ENCODE measurements around the gene PYGO1.

The PYGO1 gene

GRCh38 chr15:55574096-55574495 is 14.0 kb downstream of the PYGO1 start:
- H3K4me3 ChIP-seq (ENCODE audit: extremely low read depth, insufficient read depth, low read length, poor library complexity, severe bottlenecking), result no peak overlapping the region
- H3K4me1 ChIP-seq (ENCODE audit: control insufficient read depth, insufficient read depth, low read length, poor library complexity, severe bottlenecking), result peaks cover 5% of the 10 kb centered on the region
- H3K27ac ChIP-seq (ENCODE audit: low read depth, low read length, severe bottlenecking), result no peak overlapping the region
- no CpG with 5 or more reads among the region's 2 CpGs for WGBS, 2 experiments (ENCODE audit: insufficient coverage in 2 of 2)
- H3K9me3 ChIP-seq (ENCODE audit: control insufficient read depth, low read length), result peaks cover 9% of the 10 kb centered on the region
- H3K36me3 ChIP-seq (ENCODE audit: control insufficient read depth, insufficient read depth, low read length), result no peaks in the 10 kb centered on the region

GRCh38 chr15:55573224-55573623 is 14.9 kb downstream of the PYGO1 start:
- Histone ChIP-seq H3K27ac (ENCODE audit: low read depth, low read length, severe bottlenecking) (no peak overlapping the region), H3K9me3 (ENCODE audit: control insufficient read depth, low read length) (peaks cover 9% of the 10 kb centered on the region), H3K4me3 (ENCODE audit: extremely low read depth, insufficient read depth, low read length, poor library complexity, severe bottlenecking) (no peak overlapping the region), H3K36me3 (ENCODE audit: control insufficient read depth, insufficient read depth, low read length) (no peaks in the 10 kb centered on the region), H3K4me1 (ENCODE audit: control insufficient read depth, insufficient read depth, low read length, poor library complexity, severe bottlenecking) (peaks cover 5% of the 10 kb centered on the region)

- H3K4me3 ChIP-seq (ENCODE audit: extremely low read depth, insufficient read depth, low read length, poor library complexity, severe bottlenecking), result no peak overlapping the region
- H3K27ac ChIP-seq (ENCODE audit: low read depth, low read length, severe bottlenecking), result peak overlapping the region; percentile 26
- 90% methylated on average over 2 of the region's 2 CpGs; no CpG with 5 or more reads in 1 of the 2 experiments for WGBS, 2 experiments (ENCODE audit: insufficient coverage in 2 of 2)
- peaks cover 17% of the 10 kb centered on the region for H3K9me3 ChIP-seq (ENCODE audit: control insufficient read depth, low read length)
- H3K36me3 ChIP-seq (ENCODE audit: control insufficient read depth, insufficient read depth, low read length), result no peaks in the 10 kb centered on the region
- H3K4me1 ChIP-seq (ENCODE audit: control insufficient read depth, insufficient read depth, low read length, poor library complexity, severe bottlenecking), result peaks cover 5% of the 10 kb centered on the region
These were observed 23.6 kb downstream of the PYGO1 start for GRCh38 chr15:55564347-55565145.

- H3K4me1 ChIP-seq (ENCODE audit: control insufficient read depth, insufficient read depth, low read length, poor library complexity, severe bottlenecking), result peaks cover 5% of the 10 kb centered on the region
- H3K9me3 ChIP-seq (ENCODE audit: control insufficient read depth, low read length), result peaks cover 17% of the 10 kb centered on the region
- WGBS, 2 experiments (ENCODE audit: insufficient coverage in 2 of 2), result 100% methylated on average over 1 of the region's 3 CpGs
- no peak overlapping the region for H3K27ac ChIP-seq (ENCODE audit: low read depth, low read length, severe bottlenecking)
- no peaks in the 10 kb centered on the region for H3K36me3 ChIP-seq (ENCODE audit: control insufficient read depth, insufficient read depth, low read length)
- no peak overlapping the region for H3K4me3 ChIP-seq (ENCODE audit: extremely low read depth, insufficient read depth, low read length, poor library complexity, severe bottlenecking)
These were observed 25.5 kb downstream of the PYGO1 start for GRCh38 chr15:55562601-55563000.

GRCh38 chr15:55555089-55555488 is 33.1 kb downstream of the PYGO1 start:
- peaks cover 17% of the 10 kb centered on the region for H3K9me3 ChIP-seq (ENCODE audit: control insufficient read depth, low read length)
- H3K36me3 ChIP-seq (ENCODE audit: control insufficient read depth, insufficient read depth, low read length), result no peaks in the 10 kb centered on the region
- H3K4me3 ChIP-seq (ENCODE audit: extremely low read depth, insufficient read depth, low read length, poor library complexity, severe bottlenecking), result no peak overlapping the region
- H3K27ac ChIP-seq (ENCODE audit: low read depth, low read length, severe bottlenecking), result no peak overlapping the region
- no peaks in the 10 kb centered on the region for H3K4me1 ChIP-seq (ENCODE audit: control insufficient read depth, insufficient read depth, low read length, poor library complexity, severe bottlenecking)
- WGBS, 2 experiments (ENCODE audit: insufficient coverage in 2 of 2), result 97% methylated on average over 3 of the region's 4 CpGs; no CpG with 5 or more reads in 1 of the 2 experiments

GRCh38 chr15:55552926-55553325 is 35.2 kb downstream of the PYGO1 start:
- Histone ChIP-seq H3K4me1 (ENCODE audit: control insufficient read depth, insufficient read depth, low read length, poor library complexity, severe bottlenecking) (no peaks in the 10 kb centered on the region), H3K9me3 (ENCODE audit: control insufficient read depth, low read length) (peaks cover 17% of the 10 kb centered on the region), H3K4me3 (ENCODE audit: extremely low read depth, insufficient read depth, low read length, poor library complexity, severe bottlenecking) (no peak overlapping the region), H3K27ac (ENCODE audit: low read depth, low read length, severe bottlenecking) (peak overlapping the region; percentile 85), H3K36me3 (ENCODE audit: control insufficient read depth, insufficient read depth, low read length) (no peaks in the 10 kb centered on the region)
- 54 to 55% methylated on average over 2 of the region's 2 CpGs for WGBS, 2 experiments (ENCODE audit: insufficient coverage in 2 of 2)

- 95 to 97% methylated on average over 3 of the region's 5 CpGs for WGBS, 2 experiments (ENCODE audit: insufficient coverage in 2 of 2)
- no peak overlapping the region for H3K4me3 ChIP-seq (ENCODE audit: extremely low read depth, insufficient read depth, low read length, poor library complexity, severe bottlenecking)
- H3K9me3 ChIP-seq (ENCODE audit: control insufficient read depth, low read length), result peaks cover 17% of the 10 kb centered on the region
- no peaks in the 10 kb centered on the region for H3K36me3 ChIP-seq (ENCODE audit: control insufficient read depth, insufficient read depth, low read length)
- H3K27ac ChIP-seq (ENCODE audit: low read depth, low read length, severe bottlenecking), result peak overlapping the region; percentile 85
- H3K4me1 ChIP-seq (ENCODE audit: control insufficient read depth, insufficient read depth, low read length, poor library complexity, severe bottlenecking), result no peaks in the 10 kb centered on the region
These were observed 35.7 kb downstream of the PYGO1 start for GRCh38 chr15:55552451-55552850.

GRCh38 chr15:55549305-55549704 is 38.8 kb downstream of the PYGO1 start:
- peaks cover under 1% of the 10 kb centered on the region for H3K9me3 ChIP-seq (ENCODE audit: control insufficient read depth, low read length)
- no CpG with 5 or more reads among the region's 1 CpG for WGBS, 2 experiments (ENCODE audit: insufficient coverage in 2 of 2)
- H3K36me3 ChIP-seq (ENCODE audit: control insufficient read depth, insufficient read depth, low read length), result peaks cover 9% of the 10 kb centered on the region
- no peak overlapping the region for H3K4me3 ChIP-seq (ENCODE audit: extremely low read depth, insufficient read depth, low read length, poor library complexity, severe bottlenecking)
- no peaks in the 10 kb centered on the region for H3K4me1 ChIP-seq (ENCODE audit: control insufficient read depth, insufficient read depth, low read length, poor library complexity, severe bottlenecking)
- H3K27ac ChIP-seq (ENCODE audit: low read depth, low read length, severe bottlenecking), result no peak overlapping the region

GRCh38 chr15:55546718-55547117 is 41.4 kb downstream of the PYGO1 start:
- Histone ChIP-seq H3K9me3 (ENCODE audit: control insufficient read depth, low read length) (no peaks in the 10 kb centered on the region), H3K4me1 (ENCODE audit: control insufficient read depth, insufficient read depth, low read length, poor library complexity, severe bottlenecking) (no peaks in the 10 kb centered on the region), H3K27ac (ENCODE audit: low read depth, low read length, severe bottlenecking) (no peak overlapping the region), H3K36me3 (ENCODE audit: control insufficient read depth, insufficient read depth, low read length) (peaks cover 9% of the 10 kb centered on the region), H3K4me3 (ENCODE audit: extremely low read depth, insufficient read depth, low read length, poor library complexity, severe bottlenecking) (no peak overlapping the region)
- 90 to 94% methylated on average over 4 to 5 of the region's 5 CpGs for WGBS, 2 experiments (ENCODE audit: insufficient coverage in 2 of 2)

GRCh38 chr15:55535436-55535835 is 52.7 kb downstream of the PYGO1 start:
- Histone ChIP-seq H3K27ac (ENCODE audit: low read depth, low read length, severe bottlenecking) (no peak overlapping the region), H3K9me3 (ENCODE audit: control insufficient read depth, low read length) (no peaks in the 10 kb centered on the region), H3K36me3 (ENCODE audit: control insufficient read depth, insufficient read depth, low read length) (no peaks in the 10 kb centered on the region), H3K4me3 (ENCODE audit: extremely low read depth, insufficient read depth, low read length, poor library complexity, severe bottlenecking) (no peak overlapping the region), H3K4me1 (ENCODE audit: control insufficient read depth, insufficient read depth, low read length, poor library complexity, severe bottlenecking) (peaks cover 6% of the 10 kb centered on the region)
- WGBS, 2 experiments (ENCODE audit: insufficient coverage in 2 of 2), result 45 to 53% methylated on average over 2 to 3 of the region's 6 CpGs

- Histone ChIP-seq H3K4me3 (ENCODE audit: extremely low read depth, insufficient read depth, low read length, poor library complexity, severe bottlenecking) (no peak overlapping the region), H3K36me3 (ENCODE audit: control insufficient read depth, insufficient read depth, low read length) (no peaks in the 10 kb centered on the region), H3K4me1 (ENCODE audit: control insufficient read depth, insufficient read depth, low read length, poor library complexity, severe bottlenecking) (no peaks in the 10 kb centered on the region), H3K27ac (ENCODE audit: low read depth, low read length, severe bottlenecking) (no peak overlapping the region), H3K9me3 (ENCODE audit: control insufficient read depth, low read length) (no peaks in the 10 kb centered on the region)
These were observed 55.2 kb downstream of the PYGO1 start for GRCh38 chr15:55532944-55533343.

All from mesodermal cell (in vitro differentiated cells).